ENCODE measurements around the gene DCAKD.

DCAKD gene

DNA sequence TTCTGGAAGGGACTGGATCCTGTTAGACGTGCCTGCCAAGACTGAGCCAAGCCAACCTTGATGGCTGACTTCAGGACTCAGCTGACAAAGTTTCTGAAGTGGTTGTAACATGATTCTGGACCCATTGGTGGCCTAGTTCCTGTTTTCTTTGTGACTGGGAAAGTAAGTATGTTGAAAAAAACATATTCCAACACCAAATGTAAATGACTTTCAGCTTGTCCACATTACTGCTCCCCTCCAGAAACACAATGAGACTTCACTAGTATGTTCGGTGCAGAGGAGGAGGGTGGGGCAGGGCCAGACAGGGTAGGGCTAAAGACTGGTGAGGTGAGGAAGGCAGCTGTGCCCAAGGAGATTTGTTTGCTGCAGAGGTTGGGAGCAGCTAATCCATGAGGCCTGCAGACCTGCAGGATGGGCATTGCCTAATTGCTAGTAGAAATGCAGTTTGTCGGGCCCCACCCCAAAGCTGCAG lies 36.1 kb upstream of the DCAKD start:
- no peak for DNase-seq (ENCODE audit: extremely low spot score)
- ChIA-PET POLR2A (no interaction called here), CTCF (interaction anchor here (1.6 to 3.7 kb wide), 3 partner anchors 12 to 167 kb away, joined by 5 to 21 read pairs (median 6); partner anchors contain the start of gene ACBD4)

GRCh38 chr17:45086865-45087503 lies 35.6 kb upstream of the DCAKD start:
- DNase-seq (ENCODE audit: extremely low spot score) = no peak
- TF ChIP-seq, protein P1, sequence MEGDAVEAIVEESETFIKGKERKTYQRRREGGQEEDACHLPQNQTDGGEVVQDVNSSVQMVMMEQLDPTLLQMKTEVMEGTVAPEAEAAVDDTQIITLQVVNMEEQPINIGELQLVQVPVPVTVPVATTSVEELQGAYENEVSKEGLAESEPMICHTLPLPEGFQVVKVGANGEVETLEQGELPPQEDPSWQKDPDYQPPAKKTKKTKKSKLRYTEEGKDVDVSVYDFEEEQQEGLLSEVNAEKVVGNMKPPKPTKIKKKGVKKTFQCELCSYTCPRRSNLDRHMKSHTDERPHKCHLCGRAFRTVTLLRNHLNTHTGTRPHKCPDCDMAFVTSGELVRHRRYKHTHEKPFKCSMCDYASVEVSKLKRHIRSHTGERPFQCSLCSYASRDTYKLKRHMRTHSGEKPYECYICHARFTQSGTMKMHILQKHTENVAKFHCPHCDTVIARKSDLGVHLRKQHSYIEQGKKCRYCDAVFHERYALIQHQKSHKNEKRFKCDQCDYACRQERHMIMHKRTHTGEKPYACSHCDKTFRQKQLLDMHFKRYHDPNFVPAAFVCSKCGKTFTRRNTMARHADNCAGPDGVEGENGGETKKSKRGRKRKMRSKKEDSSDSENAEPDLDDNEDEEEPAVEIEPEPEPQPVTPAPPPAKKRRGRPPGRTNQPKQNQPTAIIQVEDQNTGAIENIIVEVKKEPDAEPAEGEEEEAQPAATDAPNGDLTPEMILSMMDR (IDR thresholded peaks at IDR 0.05; ENCODE audit: control extremely low read depth, extremely low read depth, low read depth, missing control alignments) = no peak
- POLR2A ChIA-PET = no interaction called here
- CTCF ChIA-PET = interaction anchor here (1.6 to 3.7 kb wide), 3 partner anchors 12 to 167 kb away, joined by 5 to 21 read pairs (median 6); partner anchors contain the start of gene ACBD4

More for the DNA sequence above, 36.1 kb upstream of the DCAKD start:
- TF ChIP-seq, protein P1 (IDR thresholded peaks at IDR 0.05; ENCODE audit: control extremely low read depth, extremely low read depth, low read depth, missing control alignments) = no peak

DNA sequence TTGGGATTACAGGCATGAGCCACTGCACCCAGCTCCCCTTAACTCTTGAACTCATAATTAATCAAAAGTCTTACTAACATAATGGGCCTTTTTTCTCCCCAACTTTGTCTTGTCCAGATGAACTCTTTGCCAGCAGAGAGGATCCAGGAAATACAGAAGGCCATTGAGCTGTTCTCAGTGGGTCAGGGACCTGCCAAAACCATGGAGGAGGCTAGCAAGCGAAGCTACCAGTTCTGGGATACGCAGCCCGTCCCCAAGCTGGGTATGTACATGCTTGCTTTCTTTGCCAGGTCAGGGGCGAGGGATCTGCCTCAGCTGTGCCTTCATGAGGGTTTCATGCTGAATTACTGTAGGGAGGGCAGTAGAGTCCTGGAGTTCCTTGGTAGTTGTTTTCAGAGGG lies 35.0 kb upstream of the DCAKD start:
- TF ChIP-seq, protein P1 (IDR thresholded peaks at IDR 0.05; ENCODE audit: control extremely low read depth, extremely low read depth, low read depth, missing control alignments) = no peak
- no peak for DNase-seq (ENCODE audit: extremely low spot score)
- CTCF ChIA-PET = interaction anchor here (0.9 to 3.7 kb wide), 4 partner anchors 13 to 166 kb away, joined by 3 to 21 read pairs (median 6); partner anchors contain the start of gene ACBD4
- POLR2A ChIA-PET = interaction anchor here (0.6 kb wide), 1 partner anchor 62 kb away, joined by 3 read pairs; no protein-coding TSS in a partner anchor

- DNase-seq (ENCODE audit: extremely low spot score) = no peak
- CTCF ChIA-PET = interaction anchor here (1.1 to 1.2 kb wide), 2 partner anchors 15 to 161 kb away, joined by 3 read pairs; no protein-coding TSS in a partner anchor
- TF ChIP-seq, protein P1 (IDR thresholded peaks at IDR 0.05; ENCODE audit: control extremely low read depth, extremely low read depth, low read depth, missing control alignments) = no peak
- POLR2A ChIA-PET = interaction anchor here (0.5 to 0.6 kb wide), 3 partner anchors 18 to 594 kb away, joined by 3 to 4 read pairs (median 4); no protein-coding TSS in a partner anchor
These were observed 29.7 kb upstream of the DCAKD start for GRCh38 chr17:45081047-45081703.

DNA sequence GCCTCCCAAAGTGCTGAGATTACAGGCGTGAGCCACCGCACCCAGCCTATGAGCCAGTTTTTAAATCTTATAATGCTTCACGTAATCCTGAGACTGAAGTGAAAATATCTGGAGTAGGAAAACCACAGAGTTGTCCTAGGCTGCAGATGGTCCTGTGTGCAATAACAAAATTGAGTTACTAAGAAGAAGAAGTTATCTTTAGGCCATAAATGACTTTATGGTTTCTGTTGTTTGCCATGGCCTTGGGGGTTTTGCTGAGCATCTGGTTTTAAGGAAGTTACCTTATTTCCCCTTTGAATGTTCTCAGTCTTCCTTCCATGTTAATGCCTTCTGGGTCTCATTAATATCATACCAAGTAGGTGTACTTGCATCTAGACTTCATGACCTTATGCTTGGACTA lies 26.2 kb upstream of the DCAKD start:
- TF ChIP-seq, protein P1 (IDR thresholded peaks at IDR 0.05; ENCODE audit: control extremely low read depth, extremely low read depth, low read depth, missing control alignments) = no peak
- POLR2A ChIA-PET = no interaction called here
- CTCF ChIA-PET = interaction anchor here (0.9 to 4.6 kb wide), 3 partner anchors 15 to 58 kb away, joined by 3 to 20 read pairs (median 7); partner anchors contain the start of gene ACBD4
- peak; percentile 61 for DNase-seq (ENCODE audit: extremely low spot score)

- TF ChIP-seq, protein P1 (IDR thresholded peaks at IDR 0.05; ENCODE audit: control extremely low read depth, extremely low read depth, low read depth, missing control alignments) = no peak
- ChIA-PET CTCF (interaction anchor here (3.3 to 3.9 kb wide), 2 partner anchors 26 to 62 kb away, joined by 11 to 15 read pairs; partner anchors contain the start of gene ACBD4), POLR2A (interaction anchor here (0.6 to 1.2 kb wide), 2 partner anchors 12 to 82 kb away, joined by 3 read pairs; partner anchors contain the start of gene NMT1)
- no peak for DNase-seq (ENCODE audit: extremely low spot score)
These were observed 22.1 kb upstream of the DCAKD start for GRCh38 chr17:45073414-45074070.

Measured in GM10248 (cell line).